IMR-90 (cell line): ENCODE measurements around the gene SGCE. TPM values are rescaled to one million over a fixed set of nuclear protein-coding genes. Genes with fewer than 3 reads are reported as not detected.

Experiments used
- ATAC-seq: fragments of 200-7000 bp; cut with Tn5 transposase; 2 replicates; pipeline ENCODE4 v1.9.1; 2020; ENCODE audit warnings: low read depth, mild to moderate bottlenecking, moderate library complexity
- BruUV-seq: library from RNA; stranded (reverse); fragments of 400-500 nt; replicated peaks from 2 replicates; lab custom pipeline; 2021; lab: Mats Ljungman, UMichigan
- CTCF ChIA-PET: fragments of 300-600 bp; formaldehyde crosslinking; extraction: SDS; loops from one replicate; lab custom pipeline; 2021; ENCODE audit warnings: antibody characterized with exemption; lab: Yijun Ruan, JAX
- POLR2A ChIA-PET: fragments of 300-600 bp; sonication (Branson Sonifier 250); formaldehyde crosslinking; loops from one replicate; lab custom pipeline; 2022; ENCODE audit warnings: antibody characterized with exemption; ENCODE audit not compliant: unreplicated experiment; lab: Charles Lee
- DNase-seq: peaks from one replicate; pipeline ENCODE4 v3.0.0; 2013
- H2AFZ ChIP-seq: replicated peaks from 2 replicates; pipeline ENCODE3; 2013; ENCODE audit warnings: low read length, mild to moderate bottlenecking; ENCODE audit not compliant: poor library complexity
- H2AK5ac ChIP-seq: 2 replicates; pipeline ENCODE4 v1.6.1; 2013; ENCODE audit warnings: low read depth, low read length, inconsistent platforms
- H2AK9ac ChIP-seq: replicated peaks from 2 replicates; pipeline ENCODE3; 2013; ENCODE audit warnings: mild to moderate bottlenecking, low read depth, low read length, moderate library complexity; ENCODE audit not compliant: poor library complexity
- H2BK120ac ChIP-seq: 2 replicates; pipeline ENCODE4 v1.6.1; 2013; ENCODE audit warnings: low read depth, low read length, inconsistent platforms
- H2BK15ac ChIP-seq: 3 replicates; pipeline ENCODE4 v1.6.1; 2013; ENCODE audit warnings: low read depth, low read length, inconsistent platforms
- H2BK20ac ChIP-seq: 2 replicates; pipeline ENCODE4 v1.6.1; 2013; ENCODE audit warnings: low read depth, mild to moderate bottlenecking, inconsistent platforms, low read length, moderate library complexity
- H2BK5ac ChIP-seq: 2 replicates; pipeline ENCODE4 v1.6.1; 2013; ENCODE audit warnings: mild to moderate bottlenecking, low read depth, low read length, inconsistent platforms; ENCODE audit not compliant: poor library complexity, severe bottlenecking
- H3K14ac ChIP-seq: replicated peaks from 2 replicates; pipeline ENCODE4 v1.6.1; 2013; ENCODE audit warnings: low read depth, low read length, inconsistent platforms
- H3K18ac ChIP-seq: 2 replicates; pipeline ENCODE4 v1.6.1; 2013; ENCODE audit warnings: low read depth, low read length, control low read depth
- H3K23ac ChIP-seq: 2 replicates; pipeline ENCODE4 v1.6.1; 2013; ENCODE audit warnings: low read depth, low read length, inconsistent platforms
- H3K27ac ChIP-seq: 2 replicates; pipeline ENCODE4 v1.5.1; 2013; ENCODE audit warnings: mild to moderate bottlenecking, control low read depth, low read length; ENCODE audit not compliant: insufficient read depth
- H3K27me3 ChIP-seq: 2 replicates; pipeline ENCODE4 v1.6.1; 2013; ENCODE audit warnings: low read length; ENCODE audit not compliant: control insufficient read depth, insufficient read depth
- H3K36me3 ChIP-seq: 2 replicates; pipeline ENCODE4 v1.6.1; 2013; ENCODE audit warnings: low read length, mixed read lengths; ENCODE audit not compliant: control insufficient read depth, insufficient read depth
- H3K4ac ChIP-seq: 2 replicates; pipeline ENCODE4 v1.6.1; 2013; ENCODE audit warnings: low read depth, low read length, inconsistent platforms
- H3K4me1 ChIP-seq: 2 replicates; pipeline ENCODE4 v1.6.1; 2013; ENCODE audit warnings: low read length, mixed read lengths; ENCODE audit not compliant: control insufficient read depth, insufficient read depth
- H3K4me2 ChIP-seq: 2 replicates; pipeline ENCODE4 v1.6.1; 2013; ENCODE audit warnings: low read depth, mild to moderate bottlenecking, control low read depth, low read length, moderate library complexity
- H3K4me3 ChIP-seq: 2 replicates; pipeline ENCODE4 v1.5.1; 2013; ENCODE audit warnings: low read depth, mild to moderate bottlenecking, control low read depth, low read length, moderate library complexity; ENCODE audit not compliant: insufficient read depth
- H3K56ac ChIP-seq: 2 replicates; pipeline ENCODE4 v1.6.1; 2013; ENCODE audit warnings: low read length, inconsistent platforms; ENCODE audit not compliant: insufficient read depth; ENCODE audit errors: extremely low read depth
- H3K79me1 ChIP-seq, 2 experiments: 2 replicates each; pipeline ENCODE4 v1.6.1; 2013; ENCODE audit warnings: low read length in 2 of 2, inconsistent platforms in 1 of 2, low read depth in 1 of 2
- H3K9ac ChIP-seq: 2 replicates; pipeline ENCODE4 v1.6.1; 2013; ENCODE audit warnings: low read depth, low read length, control low read depth
- H3K9me1 ChIP-seq: 2 replicates; pipeline ENCODE4 v1.6.1; 2013; ENCODE audit warnings: low read length, inconsistent platforms; ENCODE audit not compliant: insufficient read depth
- H3K9me3 ChIP-seq: 2 replicates; pipeline ENCODE4 v1.6.1; 2013; ENCODE audit warnings: low read length; ENCODE audit not compliant: control insufficient read depth, insufficient read depth
- H4K20me1 ChIP-seq: 2 replicates; pipeline ENCODE4 v1.6.1; 2013; ENCODE audit warnings: low read length, inconsistent platforms; ENCODE audit not compliant: insufficient read depth
- H4K5ac ChIP-seq: 2 replicates; pipeline ENCODE4 v1.6.1; 2013; ENCODE audit warnings: mild to moderate bottlenecking, low read depth, low read length, control low read depth
- H4K8ac ChIP-seq, 2 experiments: 2 replicates each; pipeline ENCODE4 v1.6.1; 2013; ENCODE audit warnings: low read depth in 2 of 2, low read length in 2 of 2, control low read depth in 1 of 2, inconsistent platforms in 1 of 2
- H4K91ac ChIP-seq: 2 replicates; pipeline ENCODE4 v1.6.1; 2013; ENCODE audit warnings: low read depth, low read length, inconsistent platforms; ENCODE audit not compliant: insufficient read depth
- MXI1 ChIP-seq: IDR thresholded peaks from 2 replicates; pipeline ENCODE4 v1.6.1; 2012; ENCODE audit warnings: low read depth, mild to moderate bottlenecking, low read length, moderate library complexity, borderline replicate concordance
- WGBS, 2 experiments: methylation state at CpG; one replicate each; pipeline versions ENCODE4 v1.1.5 to v1.1.7; 2013; ENCODE audit warnings: missing lambda C conversion rate in 2 of 2; ENCODE audit not compliant: insufficient read length in 1 of 2; ENCODE audit errors: extremely low coverage in 2 of 2; 5-methylcytosine and 5-hydroxymethylcytosine counted together
- dilution Hi-C: fragments of 300-500 bp; cut with HindIII; formaldehyde crosslinking; loops from one replicate; pipeline ENCODE4 v1.14.3; 2018; ENCODE audit warnings: low sequenced_read_pairs; ENCODE audit not compliant: unreplicated experiment
- in situ Hi-C: fragments of 300-500 bp; cut with MboI; formaldehyde crosslinking; loops from 3 replicates; pipeline ENCODE4 v1.14.3; 2019; ENCODE audit warnings: low sequenced_read_pairs, inconsistent platforms, mixed read lengths
- intact Hi-C: fragments of 100-400 bp; cut with micrococcal nuclease; formaldehyde crosslinking; loops from 2 replicates; pipeline ENCODE4 v1.10.0; 2022
- polyA plus RNA-seq, 3 experiments: library from polyadenylated mRNA; depleted of rRNA; stranded (reverse); fragments of >200 nt; gene quantifications; 2 replicates each; pipeline ENCODE4 v1.2.3, GENCODE V29; 2012; ENCODE audit warnings: low replicate concordance in 1 of 3
- total RNA-seq: library from RNA; depleted of rRNA; stranded (reverse); fragments of >200 nt; gene quantifications from 2 replicates; pipeline ENCODE4 v1.2.3, GENCODE V29; 2012

SGCE gene
- total and polyA plus RNA-seq, 2 of the 4 experiments (the other 2 are of a cell fraction), result 39.4 to 40.5 TPM

DNA sequence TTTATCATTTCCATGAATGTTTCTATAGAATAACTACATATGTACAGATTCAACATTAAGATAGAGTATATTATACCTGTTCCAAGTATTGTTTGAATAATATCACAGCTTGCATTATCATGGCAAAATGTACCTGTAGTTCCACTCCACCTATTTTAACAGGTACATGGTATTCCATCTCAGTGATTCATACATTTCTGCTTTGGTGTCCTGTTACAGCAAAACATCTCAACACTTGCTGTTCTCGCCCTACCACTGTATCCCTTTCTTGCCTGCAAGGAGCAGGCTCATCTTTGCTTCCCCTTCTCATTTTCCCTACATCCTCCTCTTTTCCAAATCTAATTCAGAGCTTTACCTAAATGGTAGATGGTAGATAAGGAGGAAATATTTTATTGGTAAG, 27.1 kb upstream of the SGCE start:
- H4K5ac ChIP-seq, result no peak overlapping the region
- no peak overlapping the region for H2AK5ac ChIP-seq
- dilution Hi-C loops (no loop called here), in situ Hi-C loops (no loop called here), intact Hi-C loops (no loop called here)
- H3K79me1 ChIP-seq, result no peaks in the 10 kb centered on the region
- no peaks in the 10 kb centered on the region for H3K36me3 ChIP-seq
- H3K4me1 ChIP-seq, result peaks cover 2% of the 10 kb centered on the region; the same call in 1 of the 2 replicates
- no peak overlapping the region for H3K9ac ChIP-seq
- ChIA-PET CTCF (no interaction called here), POLR2A (no interaction called here)
- H3K18ac ChIP-seq, result no peak overlapping the region
- ATAC-seq (no peak), DNase-seq (no peak)
- no peak overlapping the region for H4K91ac ChIP-seq
- H2BK20ac ChIP-seq, result no peak overlapping the region
- no peak overlapping the region for H2BK15ac ChIP-seq
- no peak overlapping the region for H3K27ac ChIP-seq
- no peaks in the 10 kb centered on the region for H3K9me1 ChIP-seq
- H3K4me2 ChIP-seq, result no peak overlapping the region
- no peak overlapping the region for H2AK9ac ChIP-seq
- no peak for TF ChIP-seq MXI1
- no peak overlapping the region for H3K4ac ChIP-seq
- no peak overlapping the region for H3K4me3 ChIP-seq
- H4K8ac ChIP-seq, result no peak overlapping the region
- no peak overlapping the region for H3K56ac ChIP-seq
- H2AFZ ChIP-seq, result no peak overlapping the region
- WGBS, 2 experiments, result no CpG with 5 or more reads among the region's 1 CpG
- no peaks in the 10 kb centered on the region for H3K27me3 ChIP-seq
- no peak overlapping the region for H3K23ac ChIP-seq
- no peak overlapping the region for H2BK120ac ChIP-seq
- H3K14ac ChIP-seq, result no peak overlapping the region
- H4K20me1 ChIP-seq, result no peaks in the 10 kb centered on the region
- no peak overlapping the region for H2BK5ac ChIP-seq
- BruUV-seq, result no TSS peak
- H3K9me3 ChIP-seq, result no peaks in the 10 kb centered on the region
